GM12878 (cell line): Measurements from ENCODE around the gene PRX. TPM values are rescaled to one million over a fixed set of nuclear protein-coding genes. Genes with fewer than 3 reads are reported as not detected.

Experiments
- ATF2 ChIP-seq: IDR thresholded peaks from 2 replicates; pipeline ENCODE4 v1.6.1; 2012; ENCODE audit warnings: low read length, inconsistent platforms
- BCL3 ChIP-seq: IDR thresholded peaks from 2 replicates; pipeline ENCODE4 v1.6.1; 2011; ENCODE audit warnings: borderline replicate concordance, low read depth, mild to moderate bottlenecking, moderate library complexity, low read length; ENCODE audit not compliant: insufficient read depth, poor library complexity, severe bottlenecking
- BMI1 ChIP-seq: fragments of 450-650 bp; IDR thresholded peaks from 2 replicates; pipeline ENCODE4 v1.6.1; 2016; ENCODE audit warnings: mild to moderate bottlenecking, moderate library complexity, borderline replicate concordance
- CHD1 ChIP-seq: IDR thresholded peaks from 2 replicates; pipeline ENCODE4 v1.6.1; 2012; ENCODE audit warnings: low read depth, low read length, improper control_type of control experiment
- JUND ChIP-seq: IDR thresholded peaks from 2 replicates; pipeline ENCODE4 v1.6.1; 2012; ENCODE audit warnings: low read depth, mild to moderate bottlenecking, low read length, improper control_type of control experiment, moderate library complexity
- MYB ChIP-seq: fragments of 150-350 bp; IDR thresholded peaks from 2 replicates; pipeline ENCODE4 v1.6.1; 2014; ENCODE audit warnings: mild to moderate bottlenecking, low read depth, low read length, borderline replicate concordance
- NFIC ChIP-seq: IDR thresholded peaks from 2 replicates; pipeline ENCODE4 v1.6.1; 2012; ENCODE audit warnings: low read depth, mild to moderate bottlenecking, inconsistent platforms, low read length, moderate library complexity
- PML ChIP-seq: IDR thresholded peaks from 2 replicates; pipeline ENCODE4 v1.6.1; 2012; ENCODE audit warnings: low read length, inconsistent platforms
- REST ChIP-seq: IDR thresholded peaks from 2 replicates; pipeline ENCODE4 v1.6.1; 2012; ENCODE audit warnings: mild to moderate bottlenecking, low read depth, low read length
- STAT3 ChIP-seq: IDR thresholded peaks from 2 replicates; pipeline ENCODE4 v1.6.1; 2011; ENCODE audit warnings: low read depth, low read length, improper control_type of control experiment
- ZBED1 ChIP-seq: IDR thresholded peaks from 2 replicates; pipeline ENCODE4 v1.6.1; 2016; ENCODE audit warnings: borderline replicate concordance
- ZNF592 ChIP-seq: fragments of 450-650 bp; IDR thresholded peaks from 2 replicates; pipeline ENCODE4 v1.6.1; 2017; ENCODE audit warnings: mild to moderate bottlenecking, moderate library complexity
- ZNF687 ChIP-seq: fragments of 450-650 bp; IDR thresholded peaks from 2 replicates; pipeline ENCODE4 v1.6.1; 2017; ENCODE audit warnings: mild to moderate bottlenecking, moderate library complexity
- polyA plus RNA-seq, 11 experiments: library from polyadenylated mRNA; depleted of rRNA in 4 of 11; unstranded in 6 of 11; stranded (reverse) in 5 of 11; fragments of >200 nt; fragmentation: Nextera tagmentation in 4 of 11; fragmentation: Illumina TruSeq in 1 of 11; extraction: Ambion mirVana in 4 of 11; extraction: Trizol in 1 of 11; gene quantifications; 1 replicate in 1 of 11; 2 replicates in 10 of 11; pipeline versions ENCODE4 v1.2.1 to v1.2.3, GENCODE V29; 2011 to 2016; ENCODE audit warnings: inconsistent platforms in 2 of 11, missing spikeins in 2 of 11, low read depth in 1 of 11
- total RNA-seq, 4 experiments: library from RNA; depleted of rRNA in 3 of 4; stranded (reverse); fragments of >200 nt in 3 of 4; fragmentation: Illumina TruSeq in 1 of 4; extraction: Trizol in 1 of 4; gene quantifications; 2 replicates each; pipeline versions ENCODE4 v1.2.1 to v1.2.3, GENCODE V29; 2013 to 2021

Gene PRX
- total and polyA plus RNA-seq, 10 of the 15 experiments (the other 5 are each of a cell fraction or from before 2014, with no cell fraction given) = 0.02 to 1.4 (median 0.54) TPM; not detected in 1

- peak; percentile 15; the same call in 1 of the 2 replicates for TF ChIP-seq ZNF687
- 0 out of 2 replicates have a peak, but pooled peaks have one; percentile 16 for TF ChIP-seq JUND
- TF ChIP-seq REST = peak; percentile 7; the same call in 1 of the 2 replicates
- TF ChIP-seq STAT3 = no peak
- no peak for TF ChIP-seq ZNF592
- no peak; the same call in 1 of the 2 replicates for TF ChIP-seq NFIC
- no peak for TF ChIP-seq CHD1
- TF ChIP-seq PML = peak; percentile 94
- peak; percentile 99; the same call in 1 of the 2 replicates for TF ChIP-seq ZBED1
- TF ChIP-seq MYB = no peak
- TF ChIP-seq BMI1 = no peak
- no peak for TF ChIP-seq BCL3
- no peak for TF ChIP-seq ATF2
Observed at GRCh38 chr19:40425450-40426287, 12.5 kb upstream of the PRX start, which contains the start of gene SERTAD1 (continued).
